ENCODE results near the gene TMEM179. TPM values are rescaled to one million over a fixed set of nuclear protein-coding genes. Genes with fewer than 3 reads are reported as not detected.

TMEM179 gene
- total RNA-seq, 4 donors from 2014 or later = 3.1 TPM; not detected in 3

DNA sequence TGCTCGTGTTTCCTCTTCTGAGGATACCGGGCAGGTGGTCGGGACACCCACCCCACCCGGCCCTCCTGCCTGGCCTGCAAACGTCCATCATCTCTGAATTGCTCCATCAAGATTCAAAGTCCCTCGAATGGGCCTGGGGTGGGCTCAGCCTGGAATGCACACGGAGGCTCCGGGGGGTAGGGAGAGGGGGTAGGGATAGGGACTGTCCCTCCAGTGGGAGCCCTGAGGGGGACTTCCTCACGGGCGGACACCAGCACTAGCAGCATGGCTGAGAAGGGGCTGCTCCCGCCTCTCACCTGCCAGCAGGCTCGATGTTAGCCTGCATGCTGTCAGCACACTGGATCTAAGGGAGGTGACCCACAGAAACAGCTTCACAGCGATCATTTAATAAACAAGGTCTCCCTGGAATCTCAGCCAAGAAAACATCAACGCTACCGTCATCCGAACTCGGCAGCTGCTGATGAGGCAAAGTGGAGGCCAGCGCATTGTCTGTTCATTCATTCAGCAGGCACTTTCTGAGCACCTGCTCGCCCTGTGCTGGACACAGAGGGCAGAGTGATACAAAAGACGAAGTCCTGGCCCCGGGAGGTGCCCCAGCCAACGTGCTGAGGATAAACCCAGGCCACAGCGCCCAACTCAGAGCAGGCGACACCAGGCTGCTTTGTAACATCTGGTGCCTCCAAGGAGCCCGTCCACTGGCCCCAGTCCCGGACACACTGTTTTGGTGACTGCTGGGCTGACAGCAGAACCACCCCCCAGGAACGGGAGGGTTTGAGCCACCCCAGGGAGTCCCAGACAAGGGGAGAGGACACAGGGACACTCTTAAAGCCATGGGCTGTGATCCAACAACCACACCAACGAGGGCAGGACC lies 6.3 kb downstream of the TMEM179 start:
- Histone ChIP-seq H3K27me3 (no peaks in the 10 kb centered on the region), H3K9me3 (no peaks in the 10 kb centered on the region), H3K27ac (no peak overlapping the region), H3K36me3 (no peaks in the 10 kb centered on the region), H3K4me3 (replicated peaks in 1 of 3) (no peak overlapping the region), H3K4me1 (no peaks in the 10 kb centered on the region)
- intact Hi-C loops (cut with DNase I) = no loop called here
- DNase-seq = no peak
- no peak for TF ChIP-seq POLR2A (IDR thresholded peaks at IDR 0.05)
- TF ChIP-seq, protein P1, sequence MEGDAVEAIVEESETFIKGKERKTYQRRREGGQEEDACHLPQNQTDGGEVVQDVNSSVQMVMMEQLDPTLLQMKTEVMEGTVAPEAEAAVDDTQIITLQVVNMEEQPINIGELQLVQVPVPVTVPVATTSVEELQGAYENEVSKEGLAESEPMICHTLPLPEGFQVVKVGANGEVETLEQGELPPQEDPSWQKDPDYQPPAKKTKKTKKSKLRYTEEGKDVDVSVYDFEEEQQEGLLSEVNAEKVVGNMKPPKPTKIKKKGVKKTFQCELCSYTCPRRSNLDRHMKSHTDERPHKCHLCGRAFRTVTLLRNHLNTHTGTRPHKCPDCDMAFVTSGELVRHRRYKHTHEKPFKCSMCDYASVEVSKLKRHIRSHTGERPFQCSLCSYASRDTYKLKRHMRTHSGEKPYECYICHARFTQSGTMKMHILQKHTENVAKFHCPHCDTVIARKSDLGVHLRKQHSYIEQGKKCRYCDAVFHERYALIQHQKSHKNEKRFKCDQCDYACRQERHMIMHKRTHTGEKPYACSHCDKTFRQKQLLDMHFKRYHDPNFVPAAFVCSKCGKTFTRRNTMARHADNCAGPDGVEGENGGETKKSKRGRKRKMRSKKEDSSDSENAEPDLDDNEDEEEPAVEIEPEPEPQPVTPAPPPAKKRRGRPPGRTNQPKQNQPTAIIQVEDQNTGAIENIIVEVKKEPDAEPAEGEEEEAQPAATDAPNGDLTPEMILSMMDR (IDR thresholded peaks at IDR 0.05) = no peak
- WGBS, 2 donors = 61 to 66% methylated on average over 17 to 26 of the region's 28 CpGs

DNA sequence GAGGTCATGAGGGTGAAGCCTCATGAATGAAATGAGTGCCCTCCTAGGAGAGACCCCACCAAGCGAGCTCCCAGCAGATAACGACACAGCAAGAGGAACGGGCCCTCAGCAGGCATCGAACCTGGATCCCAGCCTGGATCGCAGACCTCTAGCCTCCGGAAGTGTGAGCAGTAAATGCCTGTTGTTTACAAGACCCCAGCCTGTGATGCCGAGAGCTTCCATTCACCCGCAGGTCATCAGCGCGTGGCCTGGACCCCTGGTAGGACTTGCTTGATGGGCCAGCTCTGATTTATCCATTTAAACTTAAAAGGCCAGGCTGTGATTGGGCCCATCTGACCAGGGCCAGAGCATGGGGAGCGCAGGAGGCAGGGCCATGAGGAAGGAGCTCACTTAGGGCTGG lies 7.0 kb downstream of the TMEM179 start:
- Histone ChIP-seq H3K27ac (no peak overlapping the region), H3K36me3 (no peaks in the 10 kb centered on the region), H3K4me3 (replicated peaks in 1 of 3) (no peak overlapping the region), H3K9me3 (no peaks in the 10 kb centered on the region), H3K27me3 (no peaks in the 10 kb centered on the region), H3K4me1 (no peaks in the 10 kb centered on the region)
- no peak for DNase-seq
- TF ChIP-seq POLR2A (IDR thresholded peaks at IDR 0.05) = no peak
- TF ChIP-seq, protein P1 (IDR thresholded peaks at IDR 0.05) = no peak
- intact Hi-C loops (cut with DNase I) = no loop called here
- WGBS, 2 donors = 92 to 96% methylated on average over 4 to 8 of the region's 11 CpGs

DNA sequence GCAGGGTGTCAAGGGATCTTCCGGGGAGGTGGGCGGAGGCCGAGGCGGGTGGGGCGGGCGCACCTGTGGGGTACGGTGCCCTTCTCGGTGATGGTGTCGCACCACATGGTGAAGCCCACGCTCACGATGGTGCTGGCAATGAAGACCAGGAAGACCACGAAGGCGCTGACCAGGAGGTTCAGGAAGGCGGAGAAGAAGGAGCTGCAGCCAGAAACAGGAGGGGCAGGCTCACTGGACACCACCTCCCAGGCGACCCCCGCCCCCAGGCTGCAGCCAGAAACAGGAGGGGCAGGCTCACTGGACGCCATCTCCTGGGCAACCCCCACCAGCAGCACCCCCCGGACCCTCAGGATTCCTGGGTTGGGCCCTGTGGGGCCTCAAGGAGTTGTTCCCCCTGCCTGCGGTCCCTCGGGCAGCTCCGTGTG lies 7.6 kb downstream of the TMEM179 start:
- intact Hi-C loops (cut with DNase I) = no loop called here
- 92 to 93% methylated on average over 14 to 21 of the region's 21 CpGs for WGBS, 2 donors
- Histone ChIP-seq H3K9me3 (no peaks in the 10 kb centered on the region), H3K4me3 (replicated peaks in 1 of 3) (no peak overlapping the region), H3K27ac (no peak overlapping the region), H3K27me3 (no peaks in the 10 kb centered on the region), H3K4me1 (no peaks in the 10 kb centered on the region), H3K36me3 (no peaks in the 10 kb centered on the region)
- no peak for DNase-seq
- TF ChIP-seq, protein P1 (IDR thresholded peaks at IDR 0.05) = no peak

DNA sequence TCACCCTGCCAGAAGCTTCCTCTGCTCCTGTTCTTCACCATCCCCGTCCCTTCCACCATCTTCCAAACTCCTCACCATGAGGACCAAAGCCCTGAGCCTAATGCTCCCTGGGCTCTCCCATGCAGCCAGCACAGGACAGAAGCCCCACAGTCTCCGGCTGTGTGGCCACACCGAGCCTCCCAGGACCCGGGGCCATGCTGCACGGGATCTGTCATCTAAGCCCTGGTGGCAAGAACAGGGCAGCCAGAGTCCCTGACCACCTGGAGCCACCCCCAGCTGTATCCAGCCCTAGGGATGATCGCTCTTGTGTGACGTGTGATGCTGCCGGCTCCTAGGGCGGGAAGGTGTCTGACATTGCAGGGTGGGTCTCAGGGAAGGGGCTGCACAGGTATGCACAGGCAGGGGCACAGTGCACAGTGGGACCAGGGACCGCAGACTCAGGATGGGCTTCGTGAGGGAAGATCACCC lies 8.1 kb downstream of the TMEM179 start:
- Histone ChIP-seq H3K36me3 (no peaks in the 10 kb centered on the region), H3K27me3 (no peaks in the 10 kb centered on the region), H3K27ac (no peak overlapping the region), H3K4me3 (replicated peaks in 1 of 3) (no peak overlapping the region), H3K9me3 (no peaks in the 10 kb centered on the region), H3K4me1 (no peaks in the 10 kb centered on the region)
- no peak for DNase-seq
- 74 to 76% methylated on average over 9 to 11 of the region's 11 CpGs for WGBS, 2 donors
- TF ChIP-seq, protein P1 (IDR thresholded peaks at IDR 0.05) = no peak
- no peak for TF ChIP-seq POLR2A (IDR thresholded peaks at IDR 0.05)
- intact Hi-C loops (cut with DNase I) = no loop called here

DNA sequence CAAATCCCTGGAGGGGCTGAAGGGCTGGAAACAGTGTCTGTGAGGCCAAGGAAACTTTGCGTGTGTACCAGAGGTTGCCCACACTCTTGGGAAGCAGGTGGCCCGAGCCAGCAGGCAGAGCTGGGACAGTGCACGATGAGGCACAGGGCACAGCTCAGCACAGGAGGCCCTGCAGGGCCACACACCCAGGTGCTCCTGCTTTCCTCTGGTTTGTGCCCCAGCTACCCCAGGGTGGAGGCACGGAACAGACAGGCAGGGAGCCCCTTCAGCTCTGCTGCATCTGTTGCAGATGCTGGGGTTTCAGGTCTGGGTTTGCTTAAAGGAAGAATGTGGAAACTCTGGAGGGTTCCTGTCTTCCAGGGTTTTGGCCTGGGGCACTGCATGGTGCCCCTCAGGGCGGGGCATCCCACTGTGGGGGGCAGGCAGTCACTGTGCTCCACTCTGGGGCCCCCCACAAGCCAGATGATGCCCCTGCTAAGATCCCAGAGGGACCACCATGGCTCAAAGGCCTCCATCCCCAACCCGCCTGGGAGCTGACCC lies 8.6 kb downstream of the TMEM179 start:
- intact Hi-C loops (cut with DNase I) = no loop called here
- WGBS, 2 donors = 75 to 91% methylated on average over 2 to 6 of the region's 6 CpGs
- no peaks in the 10 kb centered on the region for H3K4me1 ChIP-seq
- no peak overlapping the region for H3K4me3 ChIP-seq (replicated peaks in 1 of 3)
- TF ChIP-seq, protein P1 (IDR thresholded peaks at IDR 0.05) = no peak
- TF ChIP-seq POLR2A (IDR thresholded peaks at IDR 0.05) = no peak
- no peaks in the 10 kb centered on the region for H3K27me3 ChIP-seq
- no peak overlapping the region for H3K27ac ChIP-seq
- no peaks in the 10 kb centered on the region for H3K9me3 ChIP-seq
- DNase-seq = no peak
- H3K36me3 ChIP-seq = no peaks in the 10 kb centered on the region
